Heart right ventricle (tissue), 16 donors: Measurements from ENCODE around the gene STK39. TPM values are rescaled to one million over a fixed set of nuclear protein-coding genes. Genes with fewer than 3 reads are reported as not detected.
"Not testable (repeated sequence)": the region's sequence is repeated elsewhere in the genome, so short reads cannot be mapped to it uniquely, and the experiment has no call there.

Experiments used
- ATAC-seq, 8 donors: fragments of 200-7000 bp; cut with Tn5 transposase; one replicate each; pipeline ENCODE4 v1.9.1; 2020; ENCODE audit warnings: mild to moderate bottlenecking in 8 of 8, moderate library complexity in 8 of 8, moderate number of reproducible peaks in 1 of 8
- DNase-seq, 2 donors: peaks; one replicate each; pipeline ENCODE4 v3.0.0-alpha.2; 2020
- H3K27ac ChIP-seq, 10 donors: fragments of 200-600 bp; sonication (generic) in 2 of 10; one replicate each; pipeline versions ENCODE4 v1.5.0 to v1.8.0; 2020 to 2022; ENCODE audit warnings: mild to moderate bottlenecking in 3 of 10
- H3K27me3 ChIP-seq, 7 donors: fragments of 200-600 bp; one replicate each; pipeline ENCODE4 v1.8.0; 2021 to 2022; ENCODE audit warnings: mild to moderate bottlenecking in 2 of 7
- H3K36me3 ChIP-seq, 9 donors: fragments of 200-600 bp; sonication (generic) in 1 of 9; one replicate each; pipeline versions ENCODE4 v1.5.0 to v1.8.0; 2020 to 2022; ENCODE audit warnings: mild to moderate bottlenecking in 2 of 9
- H3K4me1 ChIP-seq, 9 donors: fragments of 200-600 bp; sonication (generic) in 1 of 9; one replicate each; pipeline versions ENCODE4 v1.5.0 to v1.8.0; 2020 to 2022; ENCODE audit warnings: mild to moderate bottlenecking in 4 of 9
- H3K4me3 ChIP-seq, 10 donors: fragments of 200-600 bp; sonication (generic) in 2 of 10; one replicate each; pipeline versions ENCODE4 v1.5.0 to v1.8.0; 2020 to 2022; ENCODE audit warnings: mild to moderate bottlenecking in 7 of 10, moderate library complexity in 2 of 10
- H3K9me3 ChIP-seq, 11 donors: fragments of 200-600 bp in 10 of 11; sonication (generic) in 2 of 11; one replicate each; pipeline versions ENCODE4 v1.5.0 to v1.8.0; 2013 to 2022; ENCODE audit warnings: mild to moderate bottlenecking in 2 of 11, control low read depth in 1 of 11, moderate library complexity in 1 of 11
- CTCF ChIP-seq, 9 donors: fragments of 200-600 bp; sonication (generic) in 2 of 9; IDR thresholded peaks; one replicate each; pipeline versions ENCODE4 v1.5.0 to v1.8.0; 2021 to 2022; ENCODE audit warnings: antibody characterized with exemption in 9 of 9, mild to moderate bottlenecking in 5 of 9, moderate library complexity in 1 of 9
- whole genome bisulfite sequencing, 2 donors: extraction: QIAGEN DNeasy Blood & Tissue Kit; methylation state at CpG; one replicate each; pipeline ENCODE4 v1.1.7; 2013; ENCODE audit warnings: inconsistent platforms in 1 of 2; 5-methylcytosine and 5-hydroxymethylcytosine counted together
- intact Hi-C, 10 donors: fragments of 100-400 bp; cut with DNase I; formaldehyde crosslinking; loops; one replicate each; pipeline versions ENCODE4 v1.11.1 to v1.14.2; 2022
- polyA plus RNA-seq, 2 donors: library from polyadenylated mRNA; stranded (reverse); fragments of 200-250 nt; gene quantifications; one replicate each; pipeline ENCODE4 v1.2.3, GENCODE V29; 2013
- total RNA-seq, 10 donors: library from RNA; stranded (reverse); fragmentation: NEBNext Ultra II Directional in 3 of 10; extraction: Animal tissue kit (Norgen Biotek cat#: 25700) in 3 of 10; gene quantifications; one replicate each; pipeline versions ENCODE4 v1.2.1 to v1.2.4, GENCODE V29; 2021 to 2023
- donor health status: Arrhythmogenic right ventricular cardiomyopathy.
- donor health status: ischemic (EF 13 %, LVEDD 7.1; RV severe dilation, severe dysfunction).
- donor health status: healthy with polysubstance abuse.
- donor health status: DM: no; HTN: yes; CAD: no.
- donor health status: DM: no; HTN: no; CAD: no.
- donor health status: ischemic (EF 25% LVEDD 6.9; RV normal size, moderate dysfunction).
- donor health status: ischemic (EF 25% LVEDD 5.7; RV mildly dilated, moderate dysfunction).
- donor health status: healthy.
- donor health status: DM: yes; HTN: yes; CAD: no.
- donor health status: Ischemic cardiomyopathy.
- donor health status: ischemic (EF 35%, LVEDD 5.7; RV mildly dilated, moderate dysfunction).
- donor health status: nonischemic (EF 11% LVEDD 7.7; RV severe dilation, severe dysfunction).
- donor health status: DM: yes; HTN: yes; CAD: no.
- donor health status: PGD.
- donor health status: ischemic (EF 29% LVEDD 5.4; RV normal size, mild dysfunction).
- donor health status: nonischemic (EF 23%, LVEDD 6.1; RV moderate dilation, normal function).

STK39 gene
- total and polyA plus RNA-seq, 12 donors = 15.2 to 35.5 (median 19.6) TPM

- Histone ChIP-seq H3K9me3 (no peaks in the 10 kb centered on the region), H3K27me3 (no peaks in the 10 kb centered on the region), H3K27ac (peak overlapping the region in 9 of 10 donors; percentile 6 to 67 (median 42)), H3K36me3 (peaks cover 0 to 48% (median 0%) of the 10 kb centered on the region in 9 donors), H3K4me3 (no peak overlapping the region), H3K4me1 (peaks cover 0 to 38% (median 20%) of the 10 kb centered on the region in 9 donors)
- intact Hi-C loops = loop anchor here in 8 of 10 donors (5.0 to 10.0 kb wide), 6 partner anchors 112 to 214 kb away; partner anchors contain the start of gene STK39 (in 1 of the 8)
- peak; percentile 77 to 97 (median 88) for ATAC-seq
- DNase-seq = no peak
- TF ChIP-seq CTCF (IDR thresholded peaks at IDR 0.05) = no peak
Measured at GRCh38 chr2:168130346-168130745, 117.0 kb downstream of the STK39 start.

GRCh38 chr2:168127371-168127770 lies 120.0 kb downstream of the STK39 start:
- no peak overlapping the region for H3K27ac ChIP-seq
- TF ChIP-seq CTCF (IDR thresholded peaks at IDR 0.05) = no peak
- no peaks in the 10 kb centered on the region for H3K9me3 ChIP-seq
- peaks cover 0 to 38% (median 20%) of the 10 kb centered on the region in 9 donors for H3K4me1 ChIP-seq
- 85 to 90% methylated on average over 4 of the region's 4 CpGs for WGBS, 2 donors
- H3K36me3 ChIP-seq = peaks cover 0 to 47% (median 4%) of the 10 kb centered on the region in 9 donors
- no peak overlapping the region for H3K4me3 ChIP-seq
- intact Hi-C loops = loop anchor here in 1 of 10 donors (10.0 kb wide), 1 partner anchor 797 kb away; no protein-coding TSS in a partner anchor
- no peak for ATAC-seq
- H3K27me3 ChIP-seq = no peaks in the 10 kb centered on the region
- DNase-seq = no peak

DNA sequence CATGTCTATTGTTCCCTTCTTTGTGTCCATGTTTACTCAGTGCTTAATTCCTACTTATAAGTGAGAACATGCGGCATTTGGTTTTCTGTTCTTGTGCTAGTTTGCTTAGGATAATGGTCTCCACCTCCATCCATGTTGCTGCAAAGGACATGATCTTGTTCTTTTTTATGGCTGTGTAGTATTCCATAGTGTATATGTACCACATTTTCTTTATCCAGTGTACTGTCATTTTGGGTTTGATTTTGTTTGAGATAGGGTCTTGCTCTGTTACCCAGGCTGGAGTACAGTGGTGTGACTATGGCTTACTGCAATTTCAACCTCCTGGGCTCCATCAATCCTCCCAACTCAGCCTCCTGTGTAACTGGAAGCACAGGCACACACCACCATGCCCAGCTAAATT lies 125.2 kb downstream of the STK39 start:
- not testable (repeated sequence) for H3K27me3 ChIP-seq, H3K9me3 ChIP-seq, DNase-seq, H3K4me3 ChIP-seq, ATAC-seq, H3K27ac ChIP-seq
- intact Hi-C loops = loop anchor here in 3 of 10 donors (5.0 to 10.0 kb wide), 3 partner anchors 125 to 870 kb away; partner anchors contain the start of gene STK39 (in 1 of the 3)
- H3K4me1 ChIP-seq = peaks cover 0 to 34% (median 9%) of the 10 kb centered on the region in 9 donors
- peaks cover 0 to 57% (median 4%) of the 10 kb centered on the region in 9 donors for H3K36me3 ChIP-seq
- 98 to 100% methylated on average over 1 of the region's 1 CpG for WGBS, 2 donors

DNA sequence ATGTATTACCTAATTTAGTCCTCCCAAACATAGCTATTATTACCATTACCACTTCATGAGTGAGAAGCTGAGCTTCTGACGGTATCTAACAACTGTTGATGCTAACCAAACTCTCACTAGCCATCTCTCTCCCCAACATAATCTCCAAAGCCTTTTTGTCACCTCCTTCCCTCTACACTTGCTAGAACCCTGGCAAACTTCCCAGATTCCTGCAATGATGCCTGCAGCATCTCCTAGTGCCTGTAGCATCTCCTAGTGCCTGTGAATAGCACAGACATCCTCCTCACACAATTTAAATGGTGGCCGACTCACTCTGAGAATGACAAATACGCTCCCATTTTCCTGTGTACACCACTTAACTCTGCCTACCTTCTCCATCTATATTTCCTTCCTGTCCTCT lies 126.7 kb downstream of the STK39 start:
- H3K27ac ChIP-seq = no peak overlapping the region
- H3K9me3 ChIP-seq = no peaks in the 10 kb centered on the region
- 64 to 77% methylated on average over 3 of the region's 3 CpGs for WGBS, 2 donors
- H3K4me3 ChIP-seq = no peak overlapping the region
- no peak for DNase-seq
- H3K27me3 ChIP-seq = no peaks in the 10 kb centered on the region
- intact Hi-C loops = loop anchor here in 3 of 10 donors (5.0 to 10.0 kb wide), 3 partner anchors 127 to 868 kb away; partner anchors contain the start of gene STK39 (in 1 of the 3)
- ATAC-seq = peak in 2 of 8 donors; percentile 20 to 28
- peaks cover 0 to 44% (median 4%) of the 10 kb centered on the region in 9 donors for H3K36me3 ChIP-seq
- TF ChIP-seq CTCF (IDR thresholded peaks at IDR 0.05) = peak in 1 of 9 donors; percentile 4
- peaks cover 0 to 42% (median 10%) of the 10 kb centered on the region in 9 donors for H3K4me1 ChIP-seq

DNA sequence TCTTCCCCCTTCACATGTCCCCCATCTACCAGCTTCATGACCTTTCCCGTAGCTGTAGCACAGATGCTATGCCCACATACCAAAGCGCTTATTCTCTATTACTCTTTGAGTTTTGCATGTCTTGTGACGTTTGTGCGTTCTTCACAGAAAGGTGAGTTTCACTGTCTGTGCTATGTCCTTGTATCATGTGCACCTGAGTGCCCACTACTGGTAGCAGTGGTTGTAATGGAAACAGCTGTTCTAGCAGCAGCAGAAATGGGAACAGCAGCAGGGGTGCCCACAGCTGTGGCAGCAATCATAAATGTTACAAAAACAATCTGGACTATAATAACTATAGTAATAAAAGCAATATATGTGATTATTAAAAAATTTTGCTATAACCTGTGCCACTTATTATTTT lies 127.1 kb downstream of the STK39 start:
- no peak overlapping the region for H3K4me3 ChIP-seq
- 94% methylated on average over 4 of the region's 4 CpGs for WGBS, 2 donors
- ATAC-seq = no peak
- no peaks in the 10 kb centered on the region for H3K27me3 ChIP-seq
- H3K27ac ChIP-seq = no peak overlapping the region
- peaks cover 0 to 46% (median 11%) of the 10 kb centered on the region in 9 donors for H3K4me1 ChIP-seq
- intact Hi-C loops = loop anchor here in 3 of 10 donors (5.0 to 10.0 kb wide), 3 partner anchors 127 to 868 kb away; partner anchors contain the start of gene STK39 (in 1 of the 3)
- H3K9me3 ChIP-seq = no peaks in the 10 kb centered on the region
- no peak for DNase-seq
- TF ChIP-seq CTCF (IDR thresholded peaks at IDR 0.05) = no peak
- H3K36me3 ChIP-seq = peaks cover 0 to 43% (median 4%) of the 10 kb centered on the region in 9 donors
